Bladder microvascular endothelial cell (primary cell): ENCODE data around the gene SRSF2. TPM values are rescaled to one million over a fixed set of nuclear protein-coding genes. Genes with fewer than 3 reads are reported as not detected.

Source experiments
- total RNA-seq: library from RNA; depleted of rRNA; stranded (reverse); fragments of >200 nt; gene quantifications from 2 replicates; pipeline ENCODE4 v1.2.3, GENCODE V29; 2014

Gene SRSF2
- total RNA-seq = 152 and 230 TPM in 2 replicates

DNA sequence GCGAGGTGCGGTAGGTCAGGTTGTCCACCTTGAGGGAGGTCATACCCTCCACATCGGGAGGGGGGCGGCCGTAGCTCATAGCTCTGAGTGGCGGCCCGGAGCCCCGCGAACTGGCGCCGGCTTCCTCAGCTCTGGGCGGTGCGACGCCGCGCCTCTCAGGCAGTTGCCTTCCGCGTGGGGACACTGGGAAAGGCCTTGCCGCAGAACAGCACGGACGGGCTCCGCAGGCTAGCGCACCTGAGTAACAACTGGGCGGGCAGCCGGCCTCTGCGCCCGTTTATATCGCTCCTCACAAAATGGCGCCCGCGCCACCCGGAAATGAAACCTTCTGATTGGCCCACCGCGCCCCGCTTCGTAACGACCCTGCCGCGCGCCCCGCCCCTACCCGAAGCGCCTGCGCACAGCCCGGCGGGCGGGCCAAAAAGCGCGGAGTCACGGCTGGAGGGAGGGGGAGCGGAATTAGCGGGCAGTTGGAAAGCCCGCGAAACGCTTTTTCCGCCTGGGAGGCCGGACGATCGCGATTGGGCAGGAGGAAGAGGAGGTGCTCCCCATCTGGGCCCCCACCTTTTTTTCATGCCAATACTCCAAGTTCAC is at the start of gene SRSF2:
Gene SRSF2, minus strand, starts transcription at position 250 of the 594 bp plus-strand sequence. Its CDS starts 171 bp downstream, at position 79.

DNA sequence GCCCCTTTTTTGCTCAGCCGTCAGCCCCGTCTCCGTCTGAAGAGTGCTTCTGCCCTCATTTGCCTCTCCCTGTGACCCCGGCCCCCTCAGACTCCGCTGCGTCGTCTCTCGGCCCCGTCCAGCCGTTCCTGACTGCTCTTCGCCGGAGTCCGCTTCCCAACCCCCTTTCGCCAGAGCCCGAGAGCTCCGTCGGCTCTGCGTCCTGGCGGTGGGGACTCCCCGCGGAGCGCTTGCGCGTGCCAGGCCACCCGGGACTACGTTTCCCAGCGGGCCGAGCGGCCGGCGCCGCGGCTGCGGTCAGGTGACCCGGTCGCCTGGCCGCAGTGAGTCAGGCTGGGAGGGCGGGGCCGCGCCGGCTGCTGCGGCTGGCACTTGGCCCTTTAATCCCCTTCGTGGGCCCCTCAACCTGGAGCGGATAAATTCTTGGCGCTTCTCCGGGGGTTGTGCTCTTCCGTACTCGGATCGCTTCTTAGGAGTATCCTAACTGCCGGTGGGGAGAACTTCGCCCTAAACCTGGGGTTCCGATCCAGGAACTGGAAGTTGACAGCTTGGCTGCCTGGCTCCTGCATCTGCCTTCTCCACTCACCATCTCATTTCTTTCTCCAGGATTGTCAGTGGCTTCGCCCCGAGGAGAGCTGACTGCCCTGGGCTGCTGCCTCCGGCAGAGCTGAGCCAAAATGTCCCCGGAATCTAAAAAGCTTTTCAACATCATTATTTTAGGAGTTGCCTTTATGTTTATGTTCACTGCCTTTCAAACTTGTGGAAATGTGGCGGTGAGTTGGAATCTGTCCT is 741 bp upstream of the SRSF2 start, which contains the start of gene MFSD11:
Gene MFSD11, plus strand, starts transcription at position 444 of the 792 bp plus-strand sequence. Its CDS starts 234 bp downstream, at position 678.

DNA sequence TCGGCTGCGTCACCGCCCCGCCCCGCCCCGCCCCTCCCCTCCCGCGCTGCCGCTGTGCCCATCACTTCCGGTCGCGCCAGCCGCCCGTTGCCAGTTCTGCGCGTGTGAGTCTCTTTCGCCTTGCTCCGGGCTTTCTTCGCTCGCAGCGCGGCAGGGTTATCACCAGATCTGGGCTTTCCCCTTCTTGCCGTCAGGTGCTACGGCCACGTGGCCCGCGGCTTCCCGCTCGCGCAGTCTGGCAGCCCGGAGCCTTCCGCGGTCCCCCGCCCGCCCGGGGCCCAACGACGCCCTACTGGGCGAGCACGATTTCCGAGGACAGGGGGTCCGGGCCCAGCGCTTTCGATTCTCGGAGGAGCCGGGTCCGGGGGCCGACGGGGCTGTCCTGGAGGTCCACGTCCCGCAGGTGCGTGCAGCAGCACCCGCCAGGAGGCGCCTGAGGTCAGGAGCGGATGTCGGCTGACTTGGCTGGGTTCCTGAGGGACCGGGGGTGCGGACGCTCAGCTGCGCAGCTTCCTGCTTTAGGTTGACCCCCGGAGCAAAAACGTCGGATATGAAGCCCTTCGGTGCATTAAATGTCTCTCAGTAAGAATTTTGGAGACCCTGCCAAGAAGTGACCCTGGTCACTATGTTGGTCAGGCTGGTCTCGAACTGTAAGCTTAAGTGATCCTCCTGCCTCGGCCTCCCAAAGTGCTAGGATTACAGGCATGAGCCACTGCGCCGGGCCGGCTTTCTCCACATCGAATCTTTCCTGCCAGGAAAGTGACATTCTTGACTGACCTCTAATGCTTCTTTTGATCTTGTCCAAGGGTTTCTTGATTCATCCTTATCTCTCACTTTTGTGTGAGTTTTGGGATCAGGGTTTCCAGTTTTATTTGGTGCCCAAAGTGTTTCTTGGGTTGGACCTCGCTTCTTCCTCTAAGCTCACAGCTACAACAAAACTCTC is 10.1 kb downstream of the SRSF2 start, which contains the start of gene METTL23:
Gene METTL23, plus strand, starts transcription at position 64 of the 943 bp plus-strand sequence. CDS start 2,872 bp downstream, outside the sequence.

DNA sequence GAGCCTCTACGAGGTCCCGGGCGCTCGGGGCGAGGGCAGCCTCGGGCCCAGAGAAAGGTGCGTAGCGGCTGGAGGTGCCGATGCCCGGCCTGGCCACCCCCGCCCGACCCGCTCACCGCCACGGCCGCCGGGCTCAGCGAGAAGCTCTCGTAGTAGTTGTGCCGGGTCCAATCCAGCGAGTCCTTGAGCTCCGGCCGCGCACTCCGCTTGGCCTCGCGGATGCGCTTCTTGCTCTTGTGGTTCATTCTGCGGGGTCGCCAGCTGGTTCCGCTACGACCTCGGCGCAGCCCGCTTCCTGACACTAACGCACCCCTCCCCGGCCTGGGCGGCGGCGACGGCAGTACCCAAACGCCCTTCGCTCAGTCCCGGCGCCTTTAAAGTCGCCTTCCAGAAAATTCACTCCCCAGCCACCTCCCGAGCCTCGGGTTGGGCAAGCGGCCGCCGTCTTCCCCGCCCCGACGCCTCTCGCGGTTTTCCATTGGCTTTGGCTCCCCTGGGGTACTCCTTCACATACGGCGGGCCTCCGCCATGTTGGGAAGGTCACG is 10.8 kb downstream of the SRSF2 start, which contains the start of gene JMJD6:
Gene JMJD6, minus strand, starts transcription at position 376 of the 545 bp plus-strand sequence. Its CDS starts 131 bp downstream, at position 245.

DNA sequence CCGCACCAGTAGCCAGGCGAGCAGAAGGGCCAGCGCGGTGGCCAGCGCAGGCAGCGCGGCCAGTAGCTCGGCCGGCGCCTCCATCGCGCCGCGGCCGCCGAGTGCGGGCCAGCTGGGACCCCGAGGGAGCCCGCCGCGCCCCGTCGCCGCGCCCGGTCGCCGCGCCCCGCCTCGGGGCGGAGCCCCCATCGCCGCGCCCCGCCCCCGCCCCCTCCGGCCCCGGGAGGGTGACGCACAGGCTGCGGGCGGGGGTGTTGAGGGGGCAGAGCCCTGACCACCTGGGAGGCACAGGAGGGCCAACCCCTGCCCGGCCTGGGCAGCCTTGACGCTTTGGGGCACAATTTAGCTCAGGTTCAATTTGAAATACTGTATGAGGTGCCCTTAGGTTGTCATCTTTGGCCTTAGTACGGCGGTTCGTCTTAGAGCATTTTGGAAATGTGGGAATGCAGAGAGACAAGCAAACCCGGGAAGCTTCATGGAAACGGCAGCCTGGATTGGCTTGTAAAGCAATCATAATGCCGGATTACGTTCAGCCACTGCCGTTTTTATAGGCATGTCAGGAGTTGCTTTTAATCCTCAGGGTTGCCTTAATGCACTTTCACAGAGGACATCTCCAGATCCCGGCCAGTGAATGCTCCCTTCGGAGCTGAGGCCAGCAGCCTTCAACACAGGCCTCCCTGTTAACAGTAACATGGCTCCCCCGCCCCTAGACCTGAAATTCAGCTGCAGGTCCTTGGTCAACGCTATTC is 26.1 kb downstream of the SRSF2 start, which contains the start of gene MXRA7:
Gene MXRA7, minus strand, starts transcription at position 103 of the 749 bp plus-strand sequence. Its CDS starts 19 bp downstream, at position 84.

Other genes starting within 250 kb of the SRSF2 start
- gene RHBDF2, start 235.9 kb downstream of the SRSF2 start, total RNA-seq = 14.9 and 50.5 TPM in 2 replicates
- 3.3 and 4.4 TPM in 2 replicates for gene CYGB, start 199.6 kb downstream of the SRSF2 start, total RNA-seq
- gene PRCD, start 197.3 kb downstream of the SRSF2 start, total RNA-seq = 0.38 and 0.49 TPM in 2 replicates
- gene ST6GALNAC2, start 151.5 kb downstream of the SRSF2 start, total RNA-seq = 0.82 and 3.6 TPM in 2 replicates
- gene ST6GALNAC1, start 93.6 kb downstream of the SRSF2 start, total RNA-seq = not detected in 2 replicates
- 86.6 and 156 TPM in 2 replicates for gene MXRA7, start 26.4 kb downstream of the SRSF2 start, total RNA-seq
- gene JMJD6, start 10.7 kb downstream of the SRSF2 start, total RNA-seq = 17.2 and 21.5 TPM in 2 replicates
- gene METTL23, start 10.5 kb downstream of the SRSF2 start, total RNA-seq = 13.6 and 16.9 TPM in 2 replicates
- gene MFSD11, start 788 bp upstream of the SRSF2 start, total RNA-seq = 19.3 and 31.5 TPM in 2 replicates
- 0.49 and 0.50 TPM in 2 replicates for gene MGAT5B, start 131.1 kb upstream of the SRSF2 start, total RNA-seq